HepG2 (cell line): ENCODE results near the gene UBB. TPM values are rescaled to one million over a fixed set of nuclear protein-coding genes. Genes with fewer than 3 reads are reported as not detected.

Experiments used
- ATRX ChIP-seq: sonication (generic); formaldehyde crosslinking; IDR thresholded peaks from 2 replicates; pipeline ENCODE4 v1.4.0; 2020; ENCODE audit warnings: missing genetic modification reagents, borderline replicate concordance
- CCDC6 ChIP-seq: sonication (generic); formaldehyde crosslinking; IDR thresholded peaks from 2 replicates; pipeline ENCODE4 v1.8.1; 2022; ENCODE audit warnings: mild to moderate bottlenecking, missing genetic modification reagents, moderate library complexity
- FOXJ3 ChIP-seq: sonication (generic); formaldehyde crosslinking; IDR thresholded peaks from 2 replicates; pipeline ENCODE4 v1.4.0; 2020; ENCODE audit warnings: missing genetic modification reagents, mild to moderate bottlenecking, borderline replicate concordance
- FOXK1 ChIP-seq: sonication (generic); formaldehyde crosslinking; IDR thresholded peaks from 2 replicates; pipeline ENCODE4 v1.4.0; 2020; ENCODE audit warnings: low read depth, missing genetic modification reagents, borderline replicate concordance
- JDP2 ChIP-seq: sonication (generic); formaldehyde crosslinking; IDR thresholded peaks from 2 replicates; pipeline ENCODE4 v1.8.1; 2022; ENCODE audit warnings: missing genetic modification reagents, borderline replicate concordance
- MATR3 ChIP-seq: sonication (generic); formaldehyde crosslinking; IDR thresholded peaks from 2 replicates; pipeline ENCODE4 v1.4.0; 2020; ENCODE audit warnings: missing genetic modification reagents
- MBD4 ChIP-seq: IDR thresholded peaks from 2 replicates; pipeline ENCODE4 v1.6.1; 2012; ENCODE audit warnings: low read length, inconsistent platforms, borderline replicate concordance
- MTF1 ChIP-seq: sonication (generic); formaldehyde crosslinking; IDR thresholded peaks from 2 replicates; pipeline ENCODE4 v1.5.0; 2020; ENCODE audit warnings: missing genetic modification reagents
- TSC22D2 ChIP-seq: sonication (generic); formaldehyde crosslinking; IDR thresholded peaks from 2 replicates; pipeline ENCODE4 v1.5.1; 2020; ENCODE audit warnings: missing genetic modification reagents, mild to moderate bottlenecking, borderline replicate concordance
- ZNF260 ChIP-seq: sonication (generic); formaldehyde crosslinking; IDR thresholded peaks from 2 replicates; pipeline ENCODE4 v1.4.0; 2020; ENCODE audit warnings: missing genetic modification reagents, low read depth, mild to moderate bottlenecking, borderline replicate concordance
- ZNF549 ChIP-seq: sonication (generic); formaldehyde crosslinking; IDR thresholded peaks from 2 replicates; pipeline ENCODE4 v1.5.0; 2020; ENCODE audit warnings: missing genetic modification reagents
- ZNF672 ChIP-seq: sonication (generic); formaldehyde crosslinking; IDR thresholded peaks from 2 replicates; pipeline ENCODE4 v1.8.1; 2022; ENCODE audit warnings: missing genetic modification reagents
- ZNF780A ChIP-seq: sonication (generic); formaldehyde crosslinking; IDR thresholded peaks from 2 replicates; pipeline ENCODE4 v1.8.0; 2022; ENCODE audit warnings: mild to moderate bottlenecking, missing genetic modification reagents, moderate library complexity
- ZNF788 ChIP-seq: sonication (generic); formaldehyde crosslinking; IDR thresholded peaks from 2 replicates; pipeline ENCODE4 v1.5.0; 2020; ENCODE audit warnings: mild to moderate bottlenecking, missing genetic modification reagents, borderline replicate concordance
- polyA plus RNA-seq, 8 experiments: library from polyadenylated mRNA; depleted of rRNA in 3 of 8; stranded (reverse) in 7 of 8; unstranded in 1 of 8; fragments of >200 nt; fragmentation: Illumina TruSeq in 4 of 8; extraction: Trizol in 4 of 8; gene quantifications; 2 replicates each; pipeline versions ENCODE4 v1.2.1 to v1.2.3, GENCODE V29; 2011 to 2016; ENCODE audit warnings: low read depth in 4 of 8, missing spikeins in 1 of 8, mixed read lengths in 1 of 8; ENCODE audit not compliant: insufficient read depth in 1 of 8
- total RNA-seq, 5 experiments: library from RNA; depleted of rRNA; stranded (reverse); fragments of >200 nt; fragmentation: Illumina TruSeq; extraction: Trizol; gene quantifications; 2 replicates each; pipeline ENCODE4 v1.2.3, GENCODE V29; 2016; ENCODE audit warnings: low read depth in 1 of 5
- TF ChIP-seq, protein P1 (sequence below): sonication (generic); formaldehyde crosslinking; IDR thresholded peaks from 2 replicates; pipeline ENCODE4 v1.5.0; 2020; ENCODE audit warnings: missing genetic modification reagents
- TF ChIP-seq, protein P2 (sequence below): sonication (generic); formaldehyde crosslinking; IDR thresholded peaks from 2 replicates; pipeline ENCODE4 v1.4.0; 2020; ENCODE audit warnings: mild to moderate bottlenecking, missing genetic modification reagents
- TF ChIP-seq, protein P3 (sequence below): sonication (generic); formaldehyde crosslinking; IDR thresholded peaks from 2 replicates; pipeline ENCODE4 v1.4.0; 2020; ENCODE audit warnings: low read depth, missing genetic modification reagents
- TF ChIP-seq, protein P4 (sequence below): IDR thresholded peaks from 2 replicates; pipeline ENCODE4 v1.4.0; 2020; ENCODE audit warnings: mild to moderate bottlenecking, missing genetic modification reagents

Gene UBB
- total and polyA plus RNA-seq, 2 of the 13 experiments (the other 11 are each of a cell fraction or from before 2014, with no cell fraction given), result 1,130 to 2,066 TPM

DNA sequence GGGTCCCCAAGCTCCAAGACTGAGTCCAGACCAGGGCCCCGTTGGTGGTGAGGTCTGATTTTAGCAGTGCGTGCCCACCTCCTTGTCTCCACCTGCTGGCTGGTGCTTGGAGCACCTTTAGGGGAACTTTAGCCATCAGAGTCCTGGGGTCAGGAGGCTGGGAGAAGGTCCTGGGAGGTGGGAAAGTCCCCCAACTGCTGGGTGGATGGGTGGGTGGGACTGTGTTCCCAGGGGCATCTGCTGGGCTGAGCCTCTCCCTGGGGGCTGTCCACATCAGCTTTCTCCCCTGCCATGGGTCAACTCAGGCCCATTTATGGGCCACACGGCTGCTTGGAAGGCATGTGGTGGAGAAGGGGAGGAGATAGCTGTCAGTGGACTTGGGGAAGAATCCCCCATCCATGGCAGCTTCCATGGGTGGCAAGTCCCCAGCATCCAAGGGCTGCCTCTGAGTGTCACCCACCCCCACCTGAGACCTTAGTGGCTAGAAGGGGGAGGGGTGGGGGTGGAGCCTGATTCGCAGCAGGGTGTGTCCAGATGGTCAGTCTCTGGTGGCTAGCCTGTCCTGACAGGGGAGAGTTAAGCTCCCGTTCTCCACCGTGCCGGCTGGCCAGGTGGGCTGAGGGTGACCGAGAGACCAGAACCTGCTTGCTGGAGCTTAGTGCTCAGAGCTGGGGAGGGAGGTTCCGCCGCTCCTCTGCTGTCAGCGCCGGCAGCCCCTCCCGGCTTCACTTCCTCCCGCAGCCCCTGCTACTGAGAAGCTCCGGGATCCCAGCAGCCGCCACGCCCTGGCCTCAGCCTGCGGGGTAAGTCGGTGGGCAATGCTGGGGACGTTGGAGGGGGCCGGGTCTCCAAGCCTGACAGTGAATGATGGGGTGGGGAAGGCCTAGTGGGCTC lies 34.4 kb downstream of the UBB start, which contains the start of gene TRPV2 (continued):
- TF ChIP-seq ATRX (CRISPR knock-in tag) (no peak), CCDC6 (CRISPR knock-in tag) (no peak), MBD4 (no peak), FOXJ3 (CRISPR knock-in tag) (no peak), MATR3 (CRISPR knock-in tag) (no peak), ZNF260 (no peak), ZNF549 (CRISPR knock-in tag) (no peak), MTF1 (CRISPR knock-in tag) (no peak), TSC22D2 (CRISPR knock-in tag) (0 out of 2 replicates have a peak, but pooled peaks have one; percentile 11), ZNF672 (CRISPR knock-in tag) (no peak), ZNF780A (CRISPR knock-in tag) (no peak), FOXK1 (CRISPR knock-in tag) (no peak), JDP2 (CRISPR knock-in tag) (no peak), ZNF788 (CRISPR knock-in tag) (0 out of 2 replicates have a peak, but pooled peaks have one; percentile 43)
- TF ChIP-seq, protein P1, sequence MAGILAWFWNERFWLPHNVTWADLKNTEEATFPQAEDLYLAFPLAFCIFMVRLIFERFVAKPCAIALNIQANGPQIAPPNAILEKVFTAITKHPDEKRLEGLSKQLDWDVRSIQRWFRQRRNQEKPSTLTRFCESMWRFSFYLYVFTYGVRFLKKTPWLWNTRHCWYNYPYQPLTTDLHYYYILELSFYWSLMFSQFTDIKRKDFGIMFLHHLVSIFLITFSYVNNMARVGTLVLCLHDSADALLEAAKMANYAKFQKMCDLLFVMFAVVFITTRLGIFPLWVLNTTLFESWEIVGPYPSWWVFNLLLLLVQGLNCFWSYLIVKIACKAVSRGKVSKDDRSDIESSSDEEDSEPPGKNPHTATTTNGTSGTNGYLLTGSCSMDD, result no peak
- TF ChIP-seq, protein P2, sequence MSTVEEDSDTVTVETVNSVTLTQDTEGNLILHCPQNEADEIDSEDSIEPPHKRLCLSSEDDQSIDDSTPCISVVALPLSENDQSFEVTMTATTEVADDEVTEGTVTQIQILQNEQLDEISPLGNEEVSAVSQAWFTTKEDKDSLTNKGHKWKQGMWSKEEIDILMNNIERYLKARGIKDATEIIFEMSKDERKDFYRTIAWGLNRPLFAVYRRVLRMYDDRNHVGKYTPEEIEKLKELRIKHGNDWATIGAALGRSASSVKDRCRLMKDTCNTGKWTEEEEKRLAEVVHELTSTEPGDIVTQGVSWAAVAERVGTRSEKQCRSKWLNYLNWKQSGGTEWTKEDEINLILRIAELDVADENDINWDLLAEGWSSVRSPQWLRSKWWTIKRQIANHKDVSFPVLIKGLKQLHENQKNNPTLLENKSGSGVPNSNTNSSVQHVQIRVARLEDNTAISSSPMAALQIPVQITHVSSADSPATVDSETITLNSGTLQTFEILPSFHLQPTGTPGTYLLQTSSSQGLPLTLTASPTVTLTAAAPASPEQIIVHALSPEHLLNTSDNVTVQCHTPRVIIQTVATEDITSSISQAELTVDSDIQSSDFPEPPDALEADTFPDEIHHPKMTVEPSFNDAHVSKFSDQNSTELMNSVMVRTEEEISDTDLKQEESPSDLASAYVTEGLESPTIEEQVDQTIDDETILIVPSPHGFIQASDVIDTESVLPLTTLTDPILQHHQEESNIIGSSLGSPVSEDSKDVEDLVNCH (CRISPR knock-in tag), result no peak
- TF ChIP-seq, protein P3, sequence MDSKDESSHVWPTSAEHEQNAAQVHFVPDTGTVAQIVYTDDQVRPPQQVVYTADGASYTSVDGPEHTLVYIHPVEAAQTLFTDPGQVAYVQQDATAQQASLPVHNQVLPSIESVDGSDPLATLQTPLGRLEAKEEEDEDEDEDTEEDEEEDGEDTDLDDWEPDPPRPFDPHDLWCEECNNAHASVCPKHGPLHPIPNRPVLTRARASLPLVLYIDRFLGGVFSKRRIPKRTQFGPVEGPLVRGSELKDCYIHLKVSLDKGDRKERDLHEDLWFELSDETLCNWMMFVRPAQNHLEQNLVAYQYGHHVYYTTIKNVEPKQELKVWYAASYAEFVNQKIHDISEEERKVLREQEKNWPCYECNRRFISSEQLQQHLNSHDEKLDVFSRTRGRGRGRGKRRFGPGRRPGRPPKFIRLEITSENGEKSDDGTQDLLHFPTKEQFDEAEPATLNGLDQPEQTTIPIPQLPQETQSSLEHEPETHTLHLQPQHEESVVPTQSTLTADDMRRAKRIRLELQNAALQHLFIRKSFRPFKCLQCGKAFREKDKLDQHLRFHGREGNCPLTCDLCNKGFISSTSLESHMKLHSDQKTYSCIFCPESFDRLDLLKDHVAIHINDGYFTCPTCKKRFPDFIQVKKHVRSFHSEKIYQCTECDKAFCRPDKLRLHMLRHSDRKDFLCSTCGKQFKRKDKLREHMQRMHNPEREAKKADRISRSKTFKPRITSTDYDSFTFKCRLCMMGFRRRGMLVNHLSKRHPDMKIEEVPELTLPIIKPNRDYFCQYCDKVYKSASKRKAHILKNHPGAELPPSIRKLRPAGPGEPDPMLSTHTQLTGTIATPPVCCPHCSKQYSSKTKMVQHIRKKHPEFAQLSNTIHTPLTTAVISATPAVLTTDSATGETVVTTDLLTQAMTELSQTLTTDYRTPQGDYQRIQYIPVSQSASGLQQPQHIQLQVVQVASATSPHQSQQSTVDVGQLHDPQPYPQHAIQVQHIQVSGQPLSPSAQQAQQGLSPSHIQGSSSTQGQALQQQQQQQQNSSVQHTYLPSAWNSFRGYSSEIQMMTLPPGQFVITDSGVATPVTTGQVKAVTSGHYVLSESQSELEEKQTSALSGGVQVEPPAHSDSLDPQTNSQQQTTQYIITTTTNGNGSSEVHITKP (CRISPR knock-in tag), result 0 out of 2 replicates have a peak, but pooled peaks have one; percentile 21
- TF ChIP-seq, protein P4, sequence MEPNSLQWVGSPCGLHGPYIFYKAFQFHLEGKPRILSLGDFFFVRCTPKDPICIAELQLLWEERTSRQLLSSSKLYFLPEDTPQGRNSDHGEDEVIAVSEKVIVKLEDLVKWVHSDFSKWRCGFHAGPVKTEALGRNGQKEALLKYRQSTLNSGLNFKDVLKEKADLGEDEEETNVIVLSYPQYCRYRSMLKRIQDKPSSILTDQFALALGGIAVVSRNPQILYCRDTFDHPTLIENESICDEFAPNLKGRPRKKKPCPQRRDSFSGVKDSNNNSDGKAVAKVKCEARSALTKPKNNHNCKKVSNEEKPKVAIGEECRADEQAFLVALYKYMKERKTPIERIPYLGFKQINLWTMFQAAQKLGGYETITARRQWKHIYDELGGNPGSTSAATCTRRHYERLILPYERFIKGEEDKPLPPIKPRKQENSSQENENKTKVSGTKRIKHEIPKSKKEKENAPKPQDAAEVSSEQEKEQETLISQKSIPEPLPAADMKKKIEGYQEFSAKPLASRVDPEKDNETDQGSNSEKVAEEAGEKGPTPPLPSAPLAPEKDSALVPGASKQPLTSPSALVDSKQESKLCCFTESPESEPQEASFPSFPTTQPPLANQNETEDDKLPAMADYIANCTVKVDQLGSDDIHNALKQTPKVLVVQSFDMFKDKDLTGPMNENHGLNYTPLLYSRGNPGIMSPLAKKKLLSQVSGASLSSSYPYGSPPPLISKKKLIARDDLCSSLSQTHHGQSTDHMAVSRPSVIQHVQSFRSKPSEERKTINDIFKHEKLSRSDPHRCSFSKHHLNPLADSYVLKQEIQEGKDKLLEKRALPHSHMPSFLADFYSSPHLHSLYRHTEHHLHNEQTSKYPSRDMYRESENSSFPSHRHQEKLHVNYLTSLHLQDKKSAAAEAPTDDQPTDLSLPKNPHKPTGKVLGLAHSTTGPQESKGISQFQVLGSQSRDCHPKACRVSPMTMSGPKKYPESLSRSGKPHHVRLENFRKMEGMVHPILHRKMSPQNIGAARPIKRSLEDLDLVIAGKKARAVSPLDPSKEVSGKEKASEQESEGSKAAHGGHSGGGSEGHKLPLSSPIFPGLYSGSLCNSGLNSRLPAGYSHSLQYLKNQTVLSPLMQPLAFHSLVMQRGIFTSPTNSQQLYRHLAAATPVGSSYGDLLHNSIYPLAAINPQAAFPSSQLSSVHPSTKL (CRISPR knock-in tag), result no peak
